Measurements from ENCODE around the gene KIF6.
A peak's percentile ranks its signal among the peaks of the same experiment; 100 is the strongest.

- TF ChIP-seq, protein P1, sequence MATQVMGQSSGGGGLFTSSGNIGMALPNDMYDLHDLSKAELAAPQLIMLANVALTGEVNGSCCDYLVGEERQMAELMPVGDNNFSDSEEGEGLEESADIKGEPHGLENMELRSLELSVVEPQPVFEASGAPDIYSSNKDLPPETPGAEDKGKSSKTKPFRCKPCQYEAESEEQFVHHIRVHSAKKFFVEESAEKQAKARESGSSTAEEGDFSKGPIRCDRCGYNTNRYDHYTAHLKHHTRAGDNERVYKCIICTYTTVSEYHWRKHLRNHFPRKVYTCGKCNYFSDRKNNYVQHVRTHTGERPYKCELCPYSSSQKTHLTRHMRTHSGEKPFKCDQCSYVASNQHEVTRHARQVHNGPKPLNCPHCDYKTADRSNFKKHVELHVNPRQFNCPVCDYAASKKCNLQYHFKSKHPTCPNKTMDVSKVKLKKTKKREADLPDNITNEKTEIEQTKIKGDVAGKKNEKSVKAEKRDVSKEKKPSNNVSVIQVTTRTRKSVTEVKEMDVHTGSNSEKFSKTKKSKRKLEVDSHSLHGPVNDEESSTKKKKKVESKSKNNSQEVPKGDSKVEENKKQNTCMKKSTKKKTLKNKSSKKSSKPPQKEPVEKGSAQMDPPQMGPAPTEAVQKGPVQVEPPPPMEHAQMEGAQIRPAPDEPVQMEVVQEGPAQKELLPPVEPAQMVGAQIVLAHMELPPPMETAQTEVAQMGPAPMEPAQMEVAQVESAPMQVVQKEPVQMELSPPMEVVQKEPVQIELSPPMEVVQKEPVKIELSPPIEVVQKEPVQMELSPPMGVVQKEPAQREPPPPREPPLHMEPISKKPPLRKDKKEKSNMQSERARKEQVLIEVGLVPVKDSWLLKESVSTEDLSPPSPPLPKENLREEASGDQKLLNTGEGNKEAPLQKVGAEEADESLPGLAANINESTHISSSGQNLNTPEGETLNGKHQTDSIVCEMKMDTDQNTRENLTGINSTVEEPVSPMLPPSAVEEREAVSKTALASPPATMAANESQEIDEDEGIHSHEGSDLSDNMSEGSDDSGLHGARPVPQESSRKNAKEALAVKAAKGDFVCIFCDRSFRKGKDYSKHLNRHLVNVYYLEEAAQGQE (IDR thresholded peaks at IDR 0.05; ENCODE audit: low read depth): no peak
- TF ChIP-seq POLR2AphosphoS5 (IDR thresholded peaks at IDR 0.05; ENCODE audit: low read depth, low read length) (no peak), CTCF (IDR thresholded peaks at IDR 0.05 in 2 of 3, conservative IDR thresholded peaks at IDR 0.05 in 1 of 3; ENCODE audit: borderline replicate concordance in 1 of 3, insufficient read depth in 1 of 3, low read depth in 2 of 3, low read length in 2 of 3) (peak; percentile 51 to 87 (median 85); a peak in 5 of 6 replicates), POLR2A (IDR thresholded peaks at IDR 0.05; ENCODE audit: borderline replicate concordance, extremely low read depth, insufficient read depth, insufficient read length) (no peak), SP1 (IDR thresholded peaks at IDR 0.05; ENCODE audit: low read depth) (no peak), EZH2 (IDR thresholded peaks at IDR 0.05) (no peak), FOSL1 (IDR thresholded peaks at IDR 0.05; ENCODE audit: low read depth) (no peak), ELF1 (IDR thresholded peaks at IDR 0.05; ENCODE audit: borderline replicate concordance, low read depth) (no peak), CEBPB (IDR thresholded peaks at IDR 0.05; ENCODE audit: low read depth) (no peak), TCF7L2 (IDR thresholded peaks at IDR 0.05; ENCODE audit: borderline replicate concordance, extremely low read depth, insufficient read depth, insufficient read length) (no peak)
Observed at GRCh38 chr6:39347906-39348585, 377.2 kb downstream of the KIF6 start.
